GM18498 (cell line): ENCODE measurements around the gene WNT5A.
A peak's percentile ranks its signal among the peaks of the same experiment; 100 is the strongest.

Experiments used
- ATAC-seq: cut with Tn5 transposase; IDR thresholded peaks from one replicate; pipeline ENCODE4 v1.9.1; 2021; ENCODE audit warnings: mild to moderate bottlenecking, moderate library complexity; ENCODE audit not compliant: unreplicated experiment

WNT5A gene

GRCh38 chr3:55452886-55453285, 34.2 kb downstream of the WNT5A start:
- ATAC-seq, result no peak

GRCh38 chr3:55449527-55449926, 37.6 kb downstream of the WNT5A start:
- ATAC-seq, result no peak

- ATAC-seq, result no peak
Observed at GRCh38 chr3:55446850-55447249, 40.3 kb downstream of the WNT5A start.

- no peak for ATAC-seq
Observed at GRCh38 chr3:55445551-55445950, 41.6 kb downstream of the WNT5A start.

- no peak for ATAC-seq
Observed at GRCh38 chr3:55443346-55443745, 43.8 kb downstream of the WNT5A start.

- no peak for ATAC-seq
Observed at GRCh38 chr3:55442861-55443260, 44.2 kb downstream of the WNT5A start.

GRCh38 chr3:55441499-55441898, 45.6 kb downstream of the WNT5A start:
- ATAC-seq, result no peak

- no peak for ATAC-seq
Observed at GRCh38 chr3:55440104-55440708, 46.9 kb downstream of the WNT5A start.

- no peak for ATAC-seq
Observed at GRCh38 chr3:55439657-55440056, 47.4 kb downstream of the WNT5A start.

GRCh38 chr3:55436644-55437043, 50.5 kb downstream of the WNT5A start:
- no peak for ATAC-seq

- no peak for ATAC-seq
Observed at GRCh38 chr3:55435491-55435890, 51.6 kb downstream of the WNT5A start.

GRCh38 chr3:55434789-55435188, 52.3 kb downstream of the WNT5A start:
- ATAC-seq, result peak; percentile 40

- no peak for ATAC-seq
Observed at GRCh38 chr3:55431041-55431440, 56.1 kb downstream of the WNT5A start.

- ATAC-seq, result no peak
Observed at GRCh38 chr3:55427739-55428138, 59.4 kb downstream of the WNT5A start.

- ATAC-seq, result no peak
Observed at GRCh38 chr3:55426486-55426885, 60.6 kb downstream of the WNT5A start.

GRCh38 chr3:55423782-55424181, 63.3 kb downstream of the WNT5A start:
- no peak for ATAC-seq

GRCh38 chr3:55417211-55417610, 69.9 kb downstream of the WNT5A start:
- ATAC-seq, result no peak

- no peak for ATAC-seq
Observed at GRCh38 chr3:55416331-55416821, 70.7 kb downstream of the WNT5A start.
